GM23338 (cell line): Measurements from ENCODE around the gene MSANTD1. TPM values are rescaled to one million over a fixed set of nuclear protein-coding genes. Genes with fewer than 3 reads are reported as not detected.

ENCODE experiments used
- ATAC-seq: fragments of 200-7000 bp; cut with Tn5 transposase; 3 replicates; pipeline ENCODE4 v1.9.1; 2020
- DNase-seq: peaks from one replicate; pipeline ENCODE4 v3.0.0-alpha.2; 2015; ENCODE audit warnings: low spot score
- H2AFZ ChIP-seq: fragments of 200-600 bp; sonication (generic); 2 replicates; pipeline ENCODE4 v1.8.0; 2016; ENCODE audit warnings: antibody characterized with exemption, mild to moderate bottlenecking, moderate library complexity
- H3F3A ChIP-seq: fragments of 200-600 bp; sonication (generic); replicated peaks from 2 replicates; pipeline ENCODE4 v1.8.0; 2017; ENCODE audit warnings: antibody characterized with exemption, mixed run types, low read depth
- H3K27ac ChIP-seq: fragments of 200-600 bp; sonication (generic); 2 replicates; pipeline ENCODE4 v1.6.1; 2016; ENCODE audit warnings: low read depth
- H3K27me3 ChIP-seq: fragments of 200-600 bp; sonication (generic); 2 replicates; pipeline ENCODE4 v1.8.0; 2016; ENCODE audit warnings: mild to moderate bottlenecking, mixed run types, moderate library complexity; ENCODE audit not compliant: insufficient read depth
- H3K36me3 ChIP-seq: fragments of 200-600 bp; sonication (generic); 2 replicates; pipeline ENCODE4 v1.8.0; 2016; ENCODE audit warnings: mild to moderate bottlenecking; ENCODE audit not compliant: insufficient read depth
- H3K4me1 ChIP-seq: fragments of 200-600 bp; sonication (generic); 2 replicates; pipeline ENCODE4 v1.8.0; 2016; ENCODE audit warnings: mild to moderate bottlenecking, moderate library complexity; ENCODE audit not compliant: insufficient read depth
- H3K4me2 ChIP-seq: fragments of 200-600 bp; sonication (generic); 2 replicates; pipeline ENCODE4 v1.7.1; 2017; ENCODE audit warnings: mixed run types
- H3K4me3 ChIP-seq: fragments of 200-600 bp; sonication (generic); 2 replicates; pipeline ENCODE4 v1.6.1; 2016; ENCODE audit warnings: mixed run types
- H3K79me2 ChIP-seq: fragments of 200-600 bp; sonication (generic); replicated peaks from 2 replicates; pipeline ENCODE4 v1.8.0; 2017; ENCODE audit warnings: mild to moderate bottlenecking; ENCODE audit not compliant: insufficient read depth
- H3K9me2 ChIP-seq: fragments of 200-600 bp; sonication (generic); 2 replicates; pipeline ENCODE4 v1.8.0; 2017; ENCODE audit not compliant: insufficient read depth
- H4K20me1 ChIP-seq: fragments of 200-600 bp; sonication (generic); replicated peaks from 2 replicates; pipeline ENCODE4 v1.8.0; 2017; ENCODE audit warnings: mild to moderate bottlenecking; ENCODE audit not compliant: insufficient read depth
- H3K27ac Mint-ChIP-seq: 2 replicates; pipeline ENCODE4 v1.8.0; 2020; ENCODE audit warnings: inconsistent platforms, mild to moderate bottlenecking, moderate library complexity, mixed read lengths
- H3K27me3 Mint-ChIP-seq: 3 replicates; pipeline ENCODE4 v1.8.0; 2022; ENCODE audit warnings: low read depth, mild to moderate bottlenecking, moderate library complexity, mixed read lengths, inconsistent platforms; ENCODE audit not compliant: insufficient read depth, poor library complexity
- H3K36me3 Mint-ChIP-seq: 3 replicates; pipeline ENCODE4 v1.8.0; 2021; ENCODE audit warnings: low read depth, mild to moderate bottlenecking, inconsistent platforms, moderate library complexity, mixed read lengths
- H3K4me1 Mint-ChIP-seq: 3 replicates; pipeline ENCODE4 v1.8.0; 2020; ENCODE audit warnings: mild to moderate bottlenecking, inconsistent platforms, mixed read lengths
- H3K4me3 Mint-ChIP-seq: 3 replicates; pipeline ENCODE4 v1.8.0; 2021; ENCODE audit warnings: moderate library complexity, mild to moderate bottlenecking, inconsistent platforms, mixed read lengths
- H3K9me3 Mint-ChIP-seq: 3 replicates; pipeline ENCODE4 v1.8.0; 2020; ENCODE audit warnings: moderate library complexity, mild to moderate bottlenecking, inconsistent platforms, mixed read lengths
- CREB1 ChIP-seq: fragments of 250-450 bp; sonication (Bioruptor Pico); IDR thresholded peaks from 2 replicates; pipeline ENCODE4 v1.5.0; 2020; ENCODE audit warnings: low read depth, mild to moderate bottlenecking, moderate library complexity
- ETS1 ChIP-seq: IDR thresholded peaks from 2 replicates; pipeline ENCODE4 v1.6.1; 2016; ENCODE audit warnings: antibody characterized with exemption
- EZH2 ChIP-seq: fragments of 200-600 bp; sonication (generic); IDR thresholded peaks from one replicate; pipeline ENCODE4 v1.8.0; 2017; ENCODE audit warnings: antibody characterized with exemption, mild to moderate bottlenecking, low read depth; ENCODE audit not compliant: unreplicated experiment
- EZH2phosphoT487 ChIP-seq: fragments of 200-600 bp; sonication (generic); IDR thresholded peaks from one replicate; pipeline ENCODE4 v1.8.1; 2018; ENCODE audit warnings: antibody characterized with exemption; ENCODE audit not compliant: unreplicated experiment
- JUNB ChIP-seq: IDR thresholded peaks from one replicate; pipeline ENCODE4 v1.6.1; 2016; ENCODE audit warnings: antibody characterized with exemption; ENCODE audit not compliant: unreplicated experiment
- NANOG ChIP-seq: IDR thresholded peaks from 2 replicates; pipeline ENCODE4 v1.6.1; 2016; ENCODE audit warnings: antibody characterized with exemption, borderline replicate concordance
- POLR2AphosphoS5 ChIP-seq: IDR thresholded peaks from 2 replicates; pipeline ENCODE4 v1.6.1; 2016; ENCODE audit warnings: antibody characterized with exemption, low read depth
- REST ChIP-seq: IDR thresholded peaks from one replicate; pipeline ENCODE4 v1.6.1; 2018; ENCODE audit warnings: antibody characterized with exemption; ENCODE audit not compliant: unreplicated experiment
- STAT1 ChIP-seq: IDR thresholded peaks from one replicate; pipeline ENCODE4 v1.6.1; 2016; ENCODE audit warnings: antibody characterized with exemption; ENCODE audit not compliant: unreplicated experiment
- ZNF114 ChIP-seq: fragments of 250-450 bp; sonication (Bioruptor Pico); IDR thresholded peaks from 2 replicates; pipeline ENCODE4 v1.5.0; 2020; ENCODE audit warnings: mild to moderate bottlenecking, moderate library complexity
- ZNF331 ChIP-seq: fragments of 250-450 bp; sonication (Bioruptor Pico); IDR thresholded peaks from 2 replicates; pipeline ENCODE4 v1.5.0; 2020; ENCODE audit warnings: low read depth, mild to moderate bottlenecking, moderate library complexity
- polyA plus RNA-seq: library from polyadenylated mRNA; unstranded; fragments of >200 nt; fragmentation: Nextera tagmentation; extraction: Ambion mirVana; gene quantifications from 2 replicates; pipeline ENCODE4 v1.2.1, GENCODE V29; 2016
- total RNA-seq: library from RNA; depleted of rRNA; stranded (reverse); fragments of >200 nt; shearing (Covaris generic); gene quantifications from 2 replicates; pipeline ENCODE4 v1.2.3, GENCODE V29; 2014
- TF ChIP-seq, protein P1 (sequence below): fragments of 250-450 bp; sonication (Bioruptor Pico); IDR thresholded peaks from 2 replicates; pipeline ENCODE4 v1.5.0; 2020; ENCODE audit warnings: mild to moderate bottlenecking, moderate library complexity
- TF ChIP-seq, protein P2 (sequence below), 2 experiments: fragments of 200-600 bp in 1 of 2; sonication (generic) in 1 of 2; conservative IDR thresholded peaks; 2 replicates each; pipeline versions ENCODE4 v1.5.1 to v1.6.1; 2016 to 2017; ENCODE audit warnings: antibody characterized with exemption in 2 of 2, low read depth in 2 of 2, mild to moderate bottlenecking in 2 of 2, moderate library complexity in 1 of 2

MSANTD1 gene
- total and polyA plus RNA-seq, 2 experiments from 2014 or later: 0.29 to 1.0 TPM

DNA sequence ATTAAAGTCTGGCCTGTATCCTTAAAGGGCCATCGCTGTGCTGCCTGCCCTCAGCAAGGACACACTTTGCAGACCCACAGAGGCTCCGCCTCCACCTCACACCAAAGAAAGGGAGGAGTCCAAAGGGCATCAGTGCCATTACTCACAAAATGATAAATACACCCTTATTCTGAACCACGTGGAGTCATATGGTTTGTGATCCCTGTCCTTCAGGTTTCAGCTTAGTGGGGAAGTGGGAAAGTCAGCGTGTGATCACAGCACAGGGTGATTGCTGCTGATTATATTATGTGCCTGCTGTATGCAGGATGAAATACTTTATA, 35.9 kb upstream of the MSANTD1 start:
- Histone ChIP-seq H3K27ac (no peak overlapping the region), H3K4me1 (no peaks in the 10 kb centered on the region), H3K4me2 (no peak overlapping the region), H3K27me3 (no peaks in the 10 kb centered on the region), H4K20me1 (no peaks in the 10 kb centered on the region; the same call in none of the 2 replicates), H3K36me3 (peaks cover 33% of the 10 kb centered on the region), H3K4me3 (no peak overlapping the region), H3K79me2 (no peaks in the 10 kb centered on the region), H3K9me2 (no peaks in the 10 kb centered on the region), H2AFZ (no peak overlapping the region), H3F3A (no peaks in the 10 kb centered on the region)
- no peak for TF ChIP-seq NANOG
- TF ChIP-seq CREB1 (CRISPR knock-in tag): no peak
- no peak for TF ChIP-seq ETS1
- TF ChIP-seq, protein P1, sequence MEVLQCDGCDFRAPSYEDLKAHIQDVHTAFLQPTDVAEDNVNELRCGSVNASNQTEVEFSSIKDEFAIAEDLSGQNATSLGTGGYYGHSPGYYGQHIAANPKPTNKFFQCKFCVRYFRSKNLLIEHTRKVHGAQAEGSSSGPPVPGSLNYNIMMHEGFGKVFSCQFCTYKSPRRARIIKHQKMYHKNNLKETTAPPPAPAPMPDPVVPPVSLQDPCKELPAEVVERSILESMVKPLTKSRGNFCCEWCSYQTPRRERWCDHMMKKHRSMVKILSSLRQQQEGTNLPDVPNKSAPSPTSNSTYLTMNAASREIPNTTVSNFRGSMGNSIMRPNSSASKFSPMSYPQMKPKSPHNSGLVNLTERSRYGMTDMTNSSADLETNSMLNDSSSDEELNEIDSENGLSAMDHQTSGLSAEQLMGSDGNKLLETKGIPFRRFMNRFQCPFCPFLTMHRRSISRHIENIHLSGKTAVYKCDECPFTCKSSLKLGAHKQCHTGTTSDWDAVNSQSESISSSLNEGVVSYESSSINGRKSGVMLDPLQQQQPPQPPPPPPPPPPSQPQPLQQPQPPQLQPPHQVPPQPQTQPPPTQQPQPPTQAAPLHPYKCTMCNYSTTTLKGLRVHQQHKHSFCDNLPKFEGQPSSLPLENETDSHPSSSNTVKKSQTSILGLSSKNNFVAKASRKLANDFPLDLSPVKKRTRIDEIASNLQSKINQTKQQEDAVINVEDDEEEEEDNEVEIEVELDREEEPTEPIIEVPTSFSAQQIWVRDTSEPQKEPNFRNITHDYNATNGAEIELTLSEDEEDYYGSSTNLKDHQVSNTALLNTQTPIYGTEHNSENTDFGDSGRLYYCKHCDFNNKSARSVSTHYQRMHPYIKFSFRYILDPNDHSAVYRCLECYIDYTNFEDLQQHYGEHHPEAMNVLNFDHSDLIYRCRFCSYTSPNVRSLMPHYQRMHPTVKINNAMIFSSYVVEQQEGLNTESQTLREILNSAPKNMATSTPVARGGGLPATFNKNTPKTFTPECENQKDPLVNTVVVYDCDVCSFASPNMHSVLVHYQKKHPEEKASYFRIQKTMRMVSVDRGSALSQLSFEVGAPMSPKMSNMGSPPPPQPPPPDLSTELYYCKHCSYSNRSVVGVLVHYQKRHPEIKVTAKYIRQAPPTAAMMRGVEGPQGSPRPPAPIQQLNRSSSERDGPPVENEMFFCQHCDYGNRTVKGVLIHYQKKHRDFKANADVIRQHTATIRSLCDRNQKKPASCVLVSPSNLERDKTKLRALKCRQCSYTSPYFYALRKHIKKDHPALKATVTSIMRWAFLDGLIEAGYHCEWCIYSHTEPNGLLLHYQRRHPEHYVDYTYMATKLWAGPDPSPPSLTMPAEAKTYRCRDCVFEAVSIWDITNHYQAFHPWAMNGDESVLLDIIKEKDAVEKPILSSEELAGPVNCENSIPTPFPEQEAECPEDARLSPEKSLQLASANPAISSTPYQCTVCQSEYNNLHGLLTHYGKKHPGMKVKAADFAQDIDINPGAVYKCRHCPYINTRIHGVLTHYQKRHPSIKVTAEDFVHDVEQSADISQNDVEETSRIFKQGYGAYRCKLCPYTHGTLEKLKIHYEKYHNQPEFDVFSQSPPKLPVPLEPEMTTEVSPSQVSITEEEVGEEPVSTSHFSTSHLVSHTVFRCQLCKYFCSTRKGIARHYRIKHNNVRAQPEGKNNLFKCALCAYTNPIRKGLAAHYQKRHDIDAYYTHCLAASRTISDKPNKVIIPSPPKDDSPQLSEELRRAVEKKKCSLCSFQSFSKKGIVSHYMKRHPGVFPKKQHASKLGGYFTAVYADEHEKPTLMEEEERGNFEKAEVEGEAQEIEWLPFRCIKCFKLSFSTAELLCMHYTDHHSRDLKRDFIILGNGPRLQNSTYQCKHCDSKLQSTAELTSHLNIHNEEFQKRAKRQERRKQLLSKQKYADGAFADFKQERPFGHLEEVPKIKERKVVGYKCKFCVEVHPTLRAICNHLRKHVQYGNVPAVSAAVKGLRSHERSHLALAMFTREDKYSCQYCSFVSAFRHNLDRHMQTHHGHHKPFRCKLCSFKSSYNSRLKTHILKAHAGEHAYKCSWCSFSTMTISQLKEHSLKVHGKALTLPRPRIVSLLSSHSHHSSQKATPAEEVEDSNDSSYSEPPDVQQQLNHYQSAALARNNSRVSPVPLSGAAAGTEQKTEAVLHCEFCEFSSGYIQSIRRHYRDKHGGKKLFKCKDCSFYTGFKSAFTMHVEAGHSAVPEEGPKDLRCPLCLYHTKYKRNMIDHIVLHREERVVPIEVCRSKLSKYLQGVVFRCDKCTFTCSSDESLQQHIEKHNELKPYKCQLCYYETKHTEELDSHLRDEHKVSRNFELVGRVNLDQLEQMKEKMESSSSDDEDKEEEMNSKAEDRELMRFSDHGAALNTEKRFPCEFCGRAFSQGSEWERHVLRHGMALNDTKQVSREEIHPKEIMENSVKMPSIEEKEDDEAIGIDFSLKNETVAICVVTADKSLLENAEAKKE (CRISPR knock-in tag): no peak
- TF ChIP-seq STAT1: no peak
- no peak for TF ChIP-seq REST
- no peak for TF ChIP-seq ZNF331 (CRISPR knock-in tag)
- TF ChIP-seq POLR2AphosphoS5: no peak
- no peak for TF ChIP-seq EZH2
- no peak for TF ChIP-seq JUNB
- TF ChIP-seq EZH2phosphoT487: no peak
- TF ChIP-seq, protein P2, sequence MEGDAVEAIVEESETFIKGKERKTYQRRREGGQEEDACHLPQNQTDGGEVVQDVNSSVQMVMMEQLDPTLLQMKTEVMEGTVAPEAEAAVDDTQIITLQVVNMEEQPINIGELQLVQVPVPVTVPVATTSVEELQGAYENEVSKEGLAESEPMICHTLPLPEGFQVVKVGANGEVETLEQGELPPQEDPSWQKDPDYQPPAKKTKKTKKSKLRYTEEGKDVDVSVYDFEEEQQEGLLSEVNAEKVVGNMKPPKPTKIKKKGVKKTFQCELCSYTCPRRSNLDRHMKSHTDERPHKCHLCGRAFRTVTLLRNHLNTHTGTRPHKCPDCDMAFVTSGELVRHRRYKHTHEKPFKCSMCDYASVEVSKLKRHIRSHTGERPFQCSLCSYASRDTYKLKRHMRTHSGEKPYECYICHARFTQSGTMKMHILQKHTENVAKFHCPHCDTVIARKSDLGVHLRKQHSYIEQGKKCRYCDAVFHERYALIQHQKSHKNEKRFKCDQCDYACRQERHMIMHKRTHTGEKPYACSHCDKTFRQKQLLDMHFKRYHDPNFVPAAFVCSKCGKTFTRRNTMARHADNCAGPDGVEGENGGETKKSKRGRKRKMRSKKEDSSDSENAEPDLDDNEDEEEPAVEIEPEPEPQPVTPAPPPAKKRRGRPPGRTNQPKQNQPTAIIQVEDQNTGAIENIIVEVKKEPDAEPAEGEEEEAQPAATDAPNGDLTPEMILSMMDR (conservative IDR thresholded peaks at IDR 0.05; ENCODE audit: low read depth in 2 of 2): no peak
- TF ChIP-seq ZNF114 (CRISPR knock-in tag): no peak
- Mint-ChIP-seq H3K4me3 (no peak overlapping the region), H3K36me3 (peaks cover 81% of the 10 kb centered on the region), H3K27ac (no peak overlapping the region), H3K4me1 (no peaks in the 10 kb centered on the region), H3K9me3 (no peaks in the 10 kb centered on the region), H3K27me3 (no peaks in the 10 kb centered on the region)
- no peak for DNase-seq
- ATAC-seq: no peak
